CD4-positive, alpha-beta T cell treated with Interleukin-17A for 1 hour (primary cell): ENCODE measurements around the gene PRKD1.
"Not testable (repeated sequence)": the region's sequence is repeated elsewhere in the genome, so short reads cannot be mapped to it uniquely, and the experiment has no call there.

ENCODE experiments used
- DNase-seq: peaks from one replicate; pipeline ENCODE4 v3.0.0-alpha.2; 2020

The PRKD1 gene

DNA sequence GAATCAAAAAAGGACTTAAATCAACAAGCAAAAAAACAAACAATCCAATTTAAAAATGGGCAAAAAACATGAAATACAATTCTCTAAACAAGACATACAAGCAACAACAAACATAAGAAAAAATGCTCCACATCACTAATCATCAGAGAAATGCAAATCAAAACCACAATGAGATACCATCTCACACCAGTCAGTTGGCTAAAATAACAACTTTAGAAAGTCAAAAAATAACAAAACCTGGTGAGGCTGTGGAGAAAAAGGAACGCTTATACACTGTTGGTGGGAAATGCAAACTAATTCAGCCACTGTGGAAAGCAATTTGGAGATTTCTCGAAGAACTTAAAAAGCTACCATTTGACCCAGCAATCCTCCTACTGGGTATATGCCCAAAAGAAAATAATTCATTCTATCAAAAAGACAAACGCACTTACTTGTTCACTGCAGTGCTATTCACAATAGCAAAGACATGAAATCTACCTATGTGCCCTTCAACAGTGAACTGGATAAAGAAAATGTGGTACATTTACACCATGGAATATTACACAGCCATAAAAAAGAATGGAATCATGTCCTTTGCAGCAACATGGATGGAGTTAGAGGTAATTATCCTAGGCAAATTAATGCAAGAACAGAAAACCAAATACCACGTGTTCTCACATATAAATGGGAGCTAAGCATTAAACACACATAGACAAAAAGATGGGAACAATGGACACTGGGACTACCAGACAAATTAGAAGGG is 26.9 kb downstream of the PRKD1 start:
- DNase-seq, result no peak

DNA sequence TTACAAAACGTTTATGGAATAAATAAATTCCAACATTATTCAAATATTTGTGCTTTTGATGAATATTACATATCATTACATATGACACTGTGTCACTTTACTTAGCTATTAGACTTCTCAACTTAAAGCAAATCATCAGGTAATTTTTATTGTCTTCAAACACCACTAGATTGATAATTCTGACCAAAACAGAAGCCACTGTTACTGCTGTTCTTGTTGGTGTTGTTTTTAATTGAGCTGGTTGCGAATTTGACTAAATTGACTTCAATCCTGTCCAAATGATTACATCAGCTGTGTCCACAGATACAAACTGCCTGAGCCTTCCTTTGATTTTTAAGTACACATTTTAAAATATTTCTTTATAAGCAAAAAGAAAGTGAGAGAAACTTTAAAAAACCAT is 29.2 kb downstream of the PRKD1 start:
- DNase-seq, result no peak

DNA sequence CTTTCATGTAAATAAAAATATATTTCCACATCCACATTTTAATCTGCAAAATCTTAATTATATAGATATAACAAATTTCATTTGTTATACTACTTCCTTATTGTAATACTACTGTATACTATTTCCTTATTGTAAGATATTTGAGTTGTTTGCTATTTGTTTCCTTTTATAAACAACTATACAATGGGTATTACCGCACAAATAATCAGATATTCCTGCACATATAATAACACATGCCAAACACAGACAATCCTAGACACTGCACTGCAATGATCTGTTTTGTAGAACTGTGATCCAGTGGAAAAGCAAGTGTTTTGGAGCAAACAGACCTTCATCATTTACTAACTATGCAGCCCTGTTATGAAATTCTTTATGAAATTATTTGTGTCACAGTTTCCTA is 30.5 kb downstream of the PRKD1 start:
- no peak for DNase-seq

GRCh38 chr14:29896354-29896821 is 31.3 kb downstream of the PRKD1 start:
- no peak for DNase-seq

DNA sequence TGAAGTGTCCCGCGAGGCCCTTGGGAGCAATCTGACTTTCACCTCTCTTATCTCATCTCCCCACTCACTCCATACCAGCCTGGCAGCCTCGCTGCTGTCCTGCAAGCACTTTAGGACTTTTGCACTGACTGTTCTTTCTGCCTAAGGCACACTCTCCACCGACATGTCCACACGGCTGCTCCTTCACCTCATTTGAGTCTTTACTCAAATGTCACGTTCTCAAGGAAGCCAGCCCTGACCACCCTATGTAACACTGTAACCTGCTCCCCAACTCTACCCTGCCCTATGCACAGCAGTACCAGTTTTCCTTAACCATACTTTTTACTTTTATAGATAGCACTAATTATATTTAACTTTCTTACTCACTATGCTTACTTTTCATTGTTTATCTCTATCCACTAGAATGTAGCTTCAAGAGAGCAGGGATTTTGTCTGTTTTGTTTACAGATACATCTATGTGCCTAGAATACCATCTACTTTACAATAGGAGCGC is 32.0 kb downstream of the PRKD1 start:
- no peak for DNase-seq

GRCh38 chr14:29893989-29894388 is 33.7 kb downstream of the PRKD1 start:
- DNase-seq, result no peak

- DNase-seq, result no peak
Observed at GRCh38 chr14:29892327-29892726, 35.3 kb downstream of the PRKD1 start.

GRCh38 chr14:29885988-29886387 is 41.7 kb downstream of the PRKD1 start:
- no peak for DNase-seq

DNA sequence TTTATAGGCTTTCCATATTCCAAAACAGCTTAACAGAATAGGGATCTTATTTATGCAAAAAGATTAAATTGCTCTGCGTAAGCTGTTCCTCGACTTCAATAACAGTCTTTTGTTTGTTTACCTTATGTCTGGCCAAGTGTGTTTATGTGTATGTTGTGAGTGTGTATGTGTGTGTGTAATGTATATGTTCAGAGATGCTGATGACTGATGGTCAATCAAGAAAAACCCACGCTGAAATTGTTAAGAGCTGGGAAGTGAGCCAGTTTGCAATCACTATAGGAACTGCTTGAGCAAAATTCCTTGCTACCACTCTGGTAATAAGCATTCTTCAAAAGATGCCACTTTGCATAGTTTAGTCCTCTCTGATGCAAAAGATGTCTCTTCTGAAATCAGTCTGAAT is 59.6 kb downstream of the PRKD1 start:
- DNase-seq, result no peak

DNA sequence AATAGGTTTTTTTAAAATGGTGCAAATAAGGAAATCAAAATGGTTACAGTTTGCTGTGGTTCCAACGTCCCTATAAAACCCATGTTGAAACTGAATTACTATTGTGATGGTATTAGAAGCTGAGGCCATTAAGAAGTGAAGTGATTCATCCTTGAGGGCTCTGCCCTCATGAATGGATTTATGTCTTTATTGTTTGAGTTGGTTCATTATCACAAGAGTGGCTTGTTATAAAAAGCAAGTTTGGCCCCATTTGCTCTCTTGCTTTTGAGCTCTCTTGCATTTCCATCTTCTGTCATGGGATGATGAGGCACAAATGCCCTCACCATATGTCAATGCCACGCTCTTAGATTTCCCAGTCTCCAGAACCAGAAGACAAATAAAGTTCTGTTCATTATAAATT is 62.3 kb downstream of the PRKD1 start:
- DNase-seq, result no peak

DNA sequence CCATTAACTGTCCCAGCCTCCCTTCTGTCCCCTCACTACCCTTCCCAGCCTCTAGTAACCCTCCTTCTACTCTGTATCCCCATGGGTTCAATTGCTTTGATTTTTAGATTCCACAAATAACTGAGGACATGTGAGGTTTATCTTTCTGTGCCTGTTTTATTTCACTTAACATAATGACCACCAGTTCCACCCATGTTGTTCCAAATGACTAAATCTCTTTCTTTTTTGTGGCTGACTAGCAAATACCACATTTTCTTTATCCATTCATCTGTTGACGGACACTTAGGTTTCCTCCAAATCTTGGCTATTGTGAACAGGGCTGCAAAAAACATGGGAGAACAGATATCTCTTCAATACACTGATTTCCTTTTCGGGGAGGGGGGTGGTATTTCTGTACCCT is 65.7 kb downstream of the PRKD1 start:
- DNase-seq, result no peak

- no peak for DNase-seq
Observed at GRCh38 chr14:29858299-29858698, 69.3 kb downstream of the PRKD1 start.

DNA sequence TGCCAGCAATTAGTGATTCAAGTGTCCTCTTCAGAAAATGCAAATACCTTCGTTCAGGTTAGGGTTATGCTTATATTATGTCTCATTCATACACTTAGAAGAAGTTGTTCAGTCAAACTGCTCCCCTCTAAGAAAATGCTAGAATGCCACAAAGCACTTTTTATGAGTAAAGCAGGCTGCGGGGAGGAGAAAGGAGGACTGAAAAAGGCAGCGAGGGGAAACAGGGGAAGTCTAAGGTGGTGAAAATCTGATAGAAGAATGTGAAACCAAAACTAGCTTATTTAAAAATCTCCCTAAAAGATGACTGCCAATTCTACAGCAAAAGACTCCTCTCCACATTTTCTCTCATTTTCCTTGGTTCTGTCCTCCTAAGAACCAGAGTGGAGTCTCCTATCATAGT is 70.1 kb downstream of the PRKD1 start:
- DNase-seq, result no peak

- DNase-seq, result no peak
Observed at GRCh38 chr14:29856516-29856915, 71.1 kb downstream of the PRKD1 start.

- DNase-seq, result not testable (repeated sequence)
Observed at GRCh38 chr14:29853691-29854090, 74.0 kb downstream of the PRKD1 start.

GRCh38 chr14:29853272-29853671 is 74.4 kb downstream of the PRKD1 start:
- DNase-seq, result no peak

- DNase-seq, result no peak
Observed at GRCh38 chr14:29851397-29851796, 76.2 kb downstream of the PRKD1 start.

- DNase-seq, result no peak
Observed at GRCh38 chr14:29847056-29847380, 80.6 kb downstream of the PRKD1 start.

DNA sequence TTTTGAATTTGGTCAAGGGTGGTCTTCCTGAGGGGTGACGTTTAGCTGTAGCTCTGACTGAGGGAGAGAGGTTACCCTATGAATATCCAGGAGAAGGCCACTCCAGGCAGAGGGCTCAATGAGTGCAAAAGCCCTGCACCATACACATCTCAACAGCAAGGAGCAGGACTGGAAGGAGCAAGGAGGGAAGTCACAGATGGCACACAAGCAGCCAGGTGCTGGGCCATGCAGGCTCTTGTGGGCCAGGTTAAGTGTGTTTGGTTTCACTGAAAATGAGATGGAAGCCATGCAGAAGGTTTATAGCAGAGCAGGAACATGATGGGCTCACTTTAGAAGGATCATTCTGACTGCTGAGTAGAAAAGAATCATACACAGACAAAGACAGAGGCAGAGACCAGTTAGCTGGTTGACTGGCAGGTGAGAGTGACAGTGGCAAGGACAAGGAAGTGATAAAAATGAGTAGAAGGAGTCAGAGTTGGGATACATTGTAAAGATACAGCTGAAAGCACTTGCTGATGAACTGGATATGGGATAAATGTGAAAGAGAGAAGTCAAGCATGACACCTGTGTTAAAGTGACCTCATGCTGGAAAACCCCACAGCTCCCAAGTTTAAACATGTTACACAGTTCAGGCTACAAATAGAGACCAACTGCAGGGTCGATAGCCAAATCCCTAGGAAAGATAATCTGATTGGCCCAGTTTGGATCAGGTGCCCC is 81.2 kb downstream of the PRKD1 start:
- no peak for DNase-seq

GRCh38 chr14:29843981-29844380 is 83.7 kb downstream of the PRKD1 start:
- DNase-seq, result no peak

- no peak for DNase-seq
Observed at GRCh38 chr14:29842228-29842627, 85.4 kb downstream of the PRKD1 start.

DNA sequence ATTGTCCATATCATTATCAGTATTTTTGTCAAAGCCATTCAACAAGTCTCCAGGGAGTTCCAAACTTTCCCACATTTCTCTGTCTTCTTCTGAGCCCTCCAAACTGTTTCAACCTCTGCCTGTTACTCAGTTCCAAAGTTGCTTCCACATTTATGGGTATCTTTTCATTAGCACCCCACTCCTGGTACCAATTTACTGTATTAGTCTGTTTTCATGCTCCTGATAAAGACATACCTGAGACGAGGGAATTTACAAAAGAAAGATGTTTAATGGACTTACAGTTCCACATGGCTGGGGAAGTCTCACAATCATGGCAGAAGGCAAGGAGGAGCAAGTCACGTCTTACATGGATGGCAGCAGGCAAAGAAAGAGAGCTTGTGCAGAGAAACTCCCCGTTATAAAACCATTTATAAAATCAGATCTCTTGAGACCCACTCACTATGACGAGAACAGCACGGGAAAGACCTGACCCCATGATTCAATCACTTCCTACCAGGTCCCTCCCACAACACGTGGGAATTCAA is 87.2 kb downstream of the PRKD1 start:
- not testable (repeated sequence) for DNase-seq

DNA sequence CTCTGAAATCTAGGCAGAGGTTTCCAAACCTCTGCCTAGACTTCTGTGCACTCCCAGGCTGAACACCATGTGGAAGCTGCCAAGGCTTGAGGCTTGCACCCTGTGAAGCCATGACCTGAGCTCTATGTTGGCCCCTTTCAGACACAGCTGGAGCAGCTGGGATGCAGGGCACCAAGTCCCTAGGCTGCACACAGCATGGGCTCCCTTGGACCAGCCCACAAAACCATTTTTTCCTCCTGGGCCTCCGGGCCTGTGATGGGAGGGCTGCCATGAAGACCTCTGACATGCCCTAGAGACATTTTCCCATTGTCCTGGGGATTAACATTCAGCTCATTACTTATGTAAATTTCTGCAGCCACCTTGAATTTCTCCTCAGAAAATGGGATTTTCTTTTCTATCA is 88.0 kb downstream of the PRKD1 start:
- not testable (repeated sequence) for DNase-seq

GRCh38 chr14:29838752-29839151 is 88.9 kb downstream of the PRKD1 start:
- DNase-seq, result no peak
